ENCODE data around the gene NXPH1. TPM values are rescaled to one million over a fixed set of nuclear protein-coding genes. Genes with fewer than 3 reads are reported as not detected.

The NXPH1 gene
- total and polyA plus RNA-seq, 9 of the 15 experiments (the other 6 are each of a cell fraction or from before 2014, with no cell fraction given): 0.16 TPM; not detected in 8

GRCh38 chr7:8773518-8773917 lies 340.1 kb downstream of the NXPH1 start:
- no TSS peak for BruUV-seq (replicated peaks)
- Histone ChIP-seq H3K9ac (ENCODE audit: insufficient read depth in 1 of 2, low read depth in 2 of 2, low read length in 2 of 2) (no peak overlapping the region), H3K27me3 (ENCODE audit: control insufficient read depth in 2 of 2, insufficient read depth in 2 of 2, low read length in 2 of 2) (no peaks in the 10 kb centered on the region), H4K20me1 (replicated peaks; ENCODE audit: control insufficient read depth, insufficient read depth, low read length) (no peaks in the 10 kb centered on the region), H3K9me3 (replicated peaks; ENCODE audit: control insufficient read depth, insufficient read depth, low read depth, low read length) (peaks cover 4% of the 10 kb centered on the region; the same call in 1 of the 2 replicates), H3K4me2 (ENCODE audit: insufficient read depth, low read length) (no peak overlapping the region), H3K9me1 (ENCODE audit: control insufficient read depth, insufficient read depth, low read length) (no peaks in the 10 kb centered on the region), H3K4me3 (no peak overlapping the region), H3K79me2 (ENCODE audit: control insufficient read depth, insufficient read depth, low read length) (peaks cover 94% of the 10 kb centered on the region), H2AFZ (ENCODE audit: low read depth, low read length) (no peak overlapping the region), H3K27ac (ENCODE audit: extremely low read depth, low read depth, low read length) (no peak overlapping the region), H3K4me1 (replicated peaks in 1 of 2; ENCODE audit: control insufficient read depth in 2 of 2, insufficient read depth in 2 of 2, low read length in 2 of 2) (peaks cover 0 to 3% of the 10 kb centered on the region in 2 experiments; a peak in 3 of 5 replicates), H3K36me3 (ENCODE audit: control insufficient read depth, insufficient read depth, low read length) (no peaks in the 10 kb centered on the region; the same call in 2 of the 3 replicates)
- ATAC-seq (no peak), DNase-seq (ENCODE audit: extremely low read depth in 1 of 4, low spot score in 3 of 4) (no peak), FAIRE-seq (peak; percentile 51)
- in situ Hi-C loops (cut with MboI): no loop called here
- intact Hi-C loops (cut with micrococcal nuclease): no loop called here
- ChIA-PET POLR2A (interaction anchor here (1.4 to 1.7 kb wide), 3 partner anchors 10 to 50 kb away, joined by 3 to 4 read pairs (median 3); no protein-coding TSS in a partner anchor), CTCF (ENCODE audit: low intra/inter-chr PET ratio) (no interaction called here)
- TF ChIP-seq FOXJ2 (tag; IDR thresholded peaks at IDR 0.05) (no peak), WHSC1 (IDR thresholded peaks at IDR 0.05; ENCODE audit: low read length) (no peak), ETV6 (IDR thresholded peaks at IDR 0.05; ENCODE audit: borderline replicate concordance in 1 of 2, low read depth in 2 of 2, low read length in 1 of 2) (no peak), ETV6 (CRISPR knock-in tag; IDR thresholded peaks at IDR 0.05; ENCODE audit: borderline replicate concordance) (no peak), PRDM10 (IDR thresholded peaks at IDR 0.05; ENCODE audit: partially characterized antibody) (no peak), ERF (CRISPR knock-in tag; IDR thresholded peaks at IDR 0.05) (no peak)
- TF ChIP-seq, protein P1, sequence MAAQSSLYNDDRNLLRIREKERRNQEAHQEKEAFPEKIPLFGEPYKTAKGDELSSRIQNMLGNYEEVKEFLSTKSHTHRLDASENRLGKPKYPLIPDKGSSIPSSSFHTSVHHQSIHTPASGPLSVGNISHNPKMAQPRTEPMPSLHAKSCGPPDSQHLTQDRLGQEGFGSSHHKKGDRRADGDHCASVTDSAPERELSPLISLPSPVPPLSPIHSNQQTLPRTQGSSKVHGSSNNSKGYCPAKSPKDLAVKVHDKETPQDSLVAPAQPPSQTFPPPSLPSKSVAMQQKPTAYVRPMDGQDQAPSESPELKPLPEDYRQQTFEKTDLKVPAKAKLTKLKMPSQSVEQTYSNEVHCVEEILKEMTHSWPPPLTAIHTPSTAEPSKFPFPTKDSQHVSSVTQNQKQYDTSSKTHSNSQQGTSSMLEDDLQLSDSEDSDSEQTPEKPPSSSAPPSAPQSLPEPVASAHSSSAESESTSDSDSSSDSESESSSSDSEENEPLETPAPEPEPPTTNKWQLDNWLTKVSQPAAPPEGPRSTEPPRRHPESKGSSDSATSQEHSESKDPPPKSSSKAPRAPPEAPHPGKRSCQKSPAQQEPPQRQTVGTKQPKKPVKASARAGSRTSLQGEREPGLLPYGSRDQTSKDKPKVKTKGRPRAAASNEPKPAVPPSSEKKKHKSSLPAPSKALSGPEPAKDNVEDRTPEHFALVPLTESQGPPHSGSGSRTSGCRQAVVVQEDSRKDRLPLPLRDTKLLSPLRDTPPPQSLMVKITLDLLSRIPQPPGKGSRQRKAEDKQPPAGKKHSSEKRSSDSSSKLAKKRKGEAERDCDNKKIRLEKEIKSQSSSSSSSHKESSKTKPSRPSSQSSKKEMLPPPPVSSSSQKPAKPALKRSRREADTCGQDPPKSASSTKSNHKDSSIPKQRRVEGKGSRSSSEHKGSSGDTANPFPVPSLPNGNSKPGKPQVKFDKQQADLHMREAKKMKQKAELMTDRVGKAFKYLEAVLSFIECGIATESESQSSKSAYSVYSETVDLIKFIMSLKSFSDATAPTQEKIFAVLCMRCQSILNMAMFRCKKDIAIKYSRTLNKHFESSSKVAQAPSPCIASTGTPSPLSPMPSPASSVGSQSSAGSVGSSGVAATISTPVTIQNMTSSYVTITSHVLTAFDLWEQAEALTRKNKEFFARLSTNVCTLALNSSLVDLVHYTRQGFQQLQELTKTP (IDR thresholded peaks at IDR 0.05; ENCODE audit: low read depth in 1 of 2, partially characterized antibody in 2 of 2): peak in 1 of 2 experiments; percentile 92
- TF ChIP-seq, protein P2, sequence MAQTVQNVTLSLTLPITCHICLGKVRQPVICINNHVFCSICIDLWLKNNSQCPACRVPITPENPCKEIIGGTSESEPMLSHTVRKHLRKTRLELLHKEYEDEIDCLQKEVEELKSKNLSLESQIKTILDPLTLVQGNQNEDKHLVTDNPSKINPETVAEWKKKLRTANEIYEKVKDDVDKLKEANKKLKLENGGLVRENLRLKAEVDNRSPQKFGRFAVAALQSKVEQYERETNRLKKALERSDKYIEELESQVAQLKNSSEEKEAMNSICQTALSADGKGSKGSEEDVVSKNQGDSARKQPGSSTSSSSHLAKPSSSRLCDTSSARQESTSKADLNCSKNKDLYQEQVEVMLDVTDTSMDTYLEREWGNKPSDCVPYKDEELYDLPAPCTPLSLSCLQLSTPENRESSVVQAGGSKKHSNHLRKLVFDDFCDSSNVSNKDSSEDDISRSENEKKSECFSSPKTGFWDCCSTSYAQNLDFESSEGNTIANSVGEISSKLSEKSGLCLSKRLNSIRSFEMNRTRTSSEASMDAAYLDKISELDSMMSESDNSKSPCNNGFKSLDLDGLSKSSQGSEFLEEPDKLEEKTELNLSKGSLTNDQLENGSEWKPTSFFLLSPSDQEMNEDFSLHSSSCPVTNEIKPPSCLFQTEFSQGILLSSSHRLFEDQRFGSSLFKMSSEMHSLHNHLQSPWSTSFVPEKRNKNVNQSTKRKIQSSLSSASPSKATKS (CRISPR knock-in tag; IDR thresholded peaks at IDR 0.05): no peak
